PC-3 (cell line): ENCODE measurements around the gene KRTAP5-10. TPM values are rescaled to one million over a fixed set of nuclear protein-coding genes. Genes with fewer than 3 reads are reported as not detected.

ENCODE experiments used
- total RNA-seq: library from RNA; depleted of rRNA; stranded (reverse); fragments of >200 nt; gene quantifications from 2 replicates; pipeline ENCODE4 v1.2.3, GENCODE V29; 2014; rRNA removed

KRTAP5-10 gene
- total RNA-seq, 1 experiment from 2014 or later: not detected

Other genes with a start within 250 kb of the KRTAP5-10 start
- 125 and 127 TPM in 2 replicates for gene DHCR7, start 117.2 kb upstream of the KRTAP5-10 start, total RNA-seq
- gene NADSYN1, start 112.4 kb upstream of the KRTAP5-10 start, total RNA-seq: 64.8 and 70.7 TPM in 2 replicates
- not detected in 2 replicates for gene KRTAP5-7, start 38.3 kb upstream of the KRTAP5-10 start, total RNA-seq
- gene KRTAP5-8, start 27.5 kb upstream of the KRTAP5-10 start, total RNA-seq: not detected in 2 replicates
- gene KRTAP5-9, start 17.1 kb upstream of the KRTAP5-10 start, total RNA-seq: not detected in 2 replicates
- gene KRTAP5-11, start 17.3 kb downstream of the KRTAP5-10 start, total RNA-seq: not detected in 2 replicates